Stimulated activated effector memory CD8-positive, alpha-beta T cell treated with anti-CD3 and anti-CD28 coated beads, Interleukin-12 subunit alpha, Interleukin-12 subunit beta, amount 100 ng/mL, for 72 hours (primary cell): ENCODE results near the gene SPTBN4.
"Not testable (repeated sequence)": the region's sequence is repeated elsewhere in the genome, so short reads cannot be mapped to it uniquely, and the experiment has no call there.

Experiments used
- ATAC-seq: fragments of 150-1000 bp; cut with Tn5 transposase; 2 replicates; pipeline ENCODE4 v1.10.0; 2021
- DNase-seq, 2 donors: peaks; one replicate each; pipeline ENCODE4 v3.0.0; 2021 to 2022; ENCODE audit warnings: low spot score in 2 of 2
- H3K27ac Mint-ChIP-seq: one replicate; pipeline ENCODE4 v1.8.0; 2022; ENCODE audit warnings: mild to moderate bottlenecking, mixed read lengths
- H3K36me3 Mint-ChIP-seq: one replicate; pipeline ENCODE4 v1.8.0; 2022; ENCODE audit warnings: mild to moderate bottlenecking, mixed read lengths
- H3K4me1 Mint-ChIP-seq: one replicate; pipeline ENCODE4 v1.8.0; 2022; ENCODE audit warnings: mixed read lengths
- H3K4me3 Mint-ChIP-seq: one replicate; pipeline ENCODE4 v1.8.0; 2022; ENCODE audit warnings: mild to moderate bottlenecking, mixed read lengths
- H3K9me3 Mint-ChIP-seq: one replicate; pipeline ENCODE4 v1.8.0; 2022; ENCODE audit warnings: mixed read lengths

SPTBN4 gene

DNA sequence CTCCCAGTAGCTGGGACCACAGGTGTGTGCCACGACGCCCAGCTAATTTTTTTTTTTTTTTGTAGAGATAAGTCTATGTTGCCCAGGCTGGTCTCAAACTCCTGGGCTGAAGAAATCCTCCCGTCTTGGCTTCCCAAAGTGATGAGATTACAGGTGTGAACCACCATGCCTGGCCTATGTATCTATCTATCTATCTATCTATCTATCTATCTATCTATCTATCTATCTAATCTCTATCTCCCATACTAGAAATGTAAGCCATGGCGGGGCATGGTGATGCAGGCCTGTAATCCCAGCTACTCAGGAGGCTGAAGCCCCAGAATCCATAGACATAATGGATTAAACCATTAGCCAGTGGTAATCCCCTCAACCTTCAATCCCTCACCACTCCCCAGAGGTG is 16.1 kb upstream of the SPTBN4 start:
- H3K36me3 Mint-ChIP-seq, result peaks cover 14% of the 10 kb centered on the region
- ATAC-seq (no peak), DNase-seq (no peak)
- no peak overlapping the region for H3K27ac Mint-ChIP-seq
- H3K4me1 Mint-ChIP-seq, result no peaks in the 10 kb centered on the region
- no peaks in the 10 kb centered on the region for H3K9me3 Mint-ChIP-seq
- H3K4me3 Mint-ChIP-seq, result no peak overlapping the region

DNA sequence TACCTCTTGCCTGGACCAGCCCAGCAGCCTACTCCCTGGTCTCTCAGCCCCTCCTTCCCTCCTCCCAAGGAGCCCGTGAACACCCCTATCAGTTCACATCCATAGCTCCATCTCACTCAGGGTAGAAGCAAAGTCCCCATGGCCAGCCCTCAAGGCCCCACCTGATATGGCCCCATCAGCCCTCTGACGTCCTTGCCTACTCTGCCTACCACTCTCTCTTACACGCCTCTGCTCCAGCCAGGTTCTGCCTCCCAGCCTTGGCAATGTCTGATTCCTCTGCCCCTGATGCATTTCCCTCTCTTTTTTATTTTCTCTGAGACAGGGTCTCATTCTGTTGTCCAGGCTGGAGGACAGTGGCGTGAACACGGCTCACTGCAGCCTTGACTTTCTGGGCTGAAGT is 14.8 kb upstream of the SPTBN4 start:
- DNase-seq (no peak), ATAC-seq (no peak)
- no peaks in the 10 kb centered on the region for H3K9me3 Mint-ChIP-seq
- no peak overlapping the region for H3K4me3 Mint-ChIP-seq
- no peaks in the 10 kb centered on the region for H3K4me1 Mint-ChIP-seq
- peaks cover 14% of the 10 kb centered on the region for H3K36me3 Mint-ChIP-seq
- H3K27ac Mint-ChIP-seq, result no peak overlapping the region

DNA sequence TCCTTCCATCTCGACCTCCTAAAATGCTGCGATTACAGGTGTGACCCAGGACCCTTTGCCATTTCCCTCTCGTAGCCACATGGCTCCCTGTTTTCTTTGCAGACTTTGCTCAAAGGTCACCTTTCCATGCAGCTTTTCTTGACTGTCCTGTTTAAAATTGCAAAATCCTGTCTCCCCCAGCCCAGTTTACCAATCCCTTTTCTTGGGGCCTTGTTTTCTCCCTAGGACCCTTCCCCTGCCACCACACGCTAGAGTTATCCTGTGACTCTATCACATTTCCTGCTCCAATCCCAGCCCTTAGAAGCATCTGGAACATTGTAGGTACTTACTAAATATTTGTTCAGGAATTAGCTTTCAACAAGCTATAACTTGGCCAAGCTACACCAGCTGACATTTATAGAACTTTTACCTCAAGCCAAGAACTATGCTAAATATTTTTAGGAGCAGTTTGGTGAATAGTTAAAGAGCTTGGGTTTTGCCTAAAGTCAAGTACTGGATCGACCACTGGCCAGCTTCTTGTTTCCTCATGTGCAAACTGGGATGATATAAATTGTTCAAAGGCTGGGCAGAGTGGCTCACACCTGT is 13.6 kb upstream of the SPTBN4 start:
- no peak overlapping the region for H3K4me3 Mint-ChIP-seq
- DNase-seq (no peak), ATAC-seq (no peak)
- no peaks in the 10 kb centered on the region for H3K9me3 Mint-ChIP-seq
- no peaks in the 10 kb centered on the region for H3K4me1 Mint-ChIP-seq
- no peak overlapping the region for H3K27ac Mint-ChIP-seq
- H3K36me3 Mint-ChIP-seq, result peaks cover 10% of the 10 kb centered on the region

DNA sequence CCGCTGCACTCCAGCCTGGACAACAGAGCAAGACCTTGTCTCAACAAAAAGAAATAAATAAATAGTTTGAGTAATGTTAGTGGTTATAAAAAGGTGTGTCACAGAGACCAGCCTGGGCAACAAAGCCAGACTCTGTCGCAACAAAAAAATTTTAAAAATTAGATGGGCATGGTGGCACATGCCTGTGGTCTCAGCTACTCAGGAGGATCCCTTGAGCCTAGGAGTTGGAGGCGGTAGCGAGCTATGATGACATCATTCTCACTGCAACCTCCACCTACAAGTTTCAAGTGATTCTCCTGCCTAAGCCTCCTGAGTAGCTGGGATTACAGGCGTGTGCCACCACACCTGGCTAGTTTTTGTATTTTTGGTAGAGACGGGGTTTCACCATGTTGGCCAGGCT is 12.9 kb upstream of the SPTBN4 start:
- not testable (repeated sequence) for DNase-seq, H3K36me3 Mint-ChIP-seq, ATAC-seq, H3K4me3 Mint-ChIP-seq, H3K4me1 Mint-ChIP-seq, H3K9me3 Mint-ChIP-seq, H3K27ac Mint-ChIP-seq

DNA sequence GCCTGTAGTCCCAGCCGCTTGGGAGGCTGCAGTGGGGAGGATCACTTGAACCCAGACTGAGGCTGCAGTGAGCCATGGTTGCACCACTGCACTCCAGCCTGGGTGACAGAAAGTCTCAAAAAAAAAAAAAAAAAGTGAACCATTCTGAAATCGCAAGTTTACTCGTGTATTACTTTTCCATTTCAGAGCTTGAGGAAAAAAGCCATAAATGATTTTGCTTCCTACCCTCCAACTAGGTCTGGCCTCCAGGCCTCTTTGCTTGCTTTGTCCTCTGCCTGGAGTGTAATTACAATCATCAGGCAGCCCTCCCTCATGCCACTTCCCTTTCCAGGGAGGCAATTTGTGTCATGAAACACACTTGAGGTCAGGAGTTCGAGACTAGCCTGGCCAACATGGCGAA is 9.8 kb upstream of the SPTBN4 start:
- Mint-ChIP-seq H3K9me3 (no peaks in the 10 kb centered on the region), H3K4me1 (peaks cover 11% of the 10 kb centered on the region), H3K36me3 (no peaks in the 10 kb centered on the region), H3K27ac (no peak overlapping the region), H3K4me3 (no peak overlapping the region)
- DNase-seq, result no peak
- ATAC-seq, result no peak

DNA sequence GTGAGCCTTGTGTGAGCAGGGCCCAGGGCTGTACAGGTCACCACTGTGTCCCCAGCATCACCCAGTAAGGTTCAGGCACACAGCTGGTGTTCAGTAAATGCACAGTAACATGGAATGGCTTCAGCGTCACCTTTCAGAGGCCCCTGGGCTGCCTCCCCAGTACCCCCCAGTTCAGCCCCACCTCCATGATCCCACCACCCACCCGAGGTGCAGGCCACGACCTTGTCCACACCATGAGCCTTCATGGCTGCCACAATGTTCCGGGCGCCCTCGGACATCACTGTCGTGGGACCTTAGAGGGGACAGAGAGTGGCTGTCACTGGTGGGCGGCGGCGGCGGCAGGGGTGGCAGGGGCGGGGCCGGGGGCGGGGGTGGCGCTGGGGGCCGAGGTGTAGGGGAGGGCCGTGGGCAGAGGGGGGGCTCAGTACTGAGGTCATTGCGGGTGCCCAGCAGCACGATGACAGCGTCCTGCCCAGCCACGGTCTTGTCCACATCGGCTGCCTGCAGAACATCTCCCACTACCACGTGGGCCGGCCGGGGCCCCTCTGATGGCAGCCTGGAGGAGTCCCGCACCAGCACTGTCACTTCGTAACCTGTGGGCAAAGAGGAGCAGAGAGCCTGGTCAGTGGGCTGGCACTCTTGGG is 8.7 kb upstream of the SPTBN4 start:
- no peak for DNase-seq
- Mint-ChIP-seq H3K4me3 (no peak overlapping the region), H3K36me3 (no peaks in the 10 kb centered on the region), H3K27ac (no peak overlapping the region), H3K9me3 (no peaks in the 10 kb centered on the region), H3K4me1 (peaks cover 15% of the 10 kb centered on the region)
- no peak for ATAC-seq

DNA sequence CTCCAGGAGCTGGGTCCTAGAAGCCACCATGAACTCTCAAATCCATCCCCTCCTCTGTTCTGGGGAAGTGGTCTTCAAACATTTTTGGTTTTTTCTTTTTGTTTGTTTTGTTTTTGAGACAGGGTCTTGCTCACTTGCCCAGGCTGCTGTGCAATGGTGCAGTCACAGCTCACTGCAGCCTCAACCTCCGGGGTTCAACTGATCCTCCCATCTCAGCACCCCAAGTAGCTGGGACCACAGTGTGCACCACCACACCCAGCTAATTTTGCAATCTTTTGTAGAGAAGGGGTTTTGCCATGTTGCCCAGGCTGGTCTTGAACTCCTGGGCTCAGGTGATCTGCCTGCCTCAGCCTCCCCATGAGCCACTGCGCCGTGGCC is 8.2 kb upstream of the SPTBN4 start:
- Mint-ChIP-seq H3K27ac (no peak overlapping the region), H3K9me3 (no peaks in the 10 kb centered on the region), H3K4me3 (no peak overlapping the region), H3K4me1 (peaks cover 17% of the 10 kb centered on the region), H3K36me3 (no peaks in the 10 kb centered on the region)
- ATAC-seq (no peak), DNase-seq (no peak)

DNA sequence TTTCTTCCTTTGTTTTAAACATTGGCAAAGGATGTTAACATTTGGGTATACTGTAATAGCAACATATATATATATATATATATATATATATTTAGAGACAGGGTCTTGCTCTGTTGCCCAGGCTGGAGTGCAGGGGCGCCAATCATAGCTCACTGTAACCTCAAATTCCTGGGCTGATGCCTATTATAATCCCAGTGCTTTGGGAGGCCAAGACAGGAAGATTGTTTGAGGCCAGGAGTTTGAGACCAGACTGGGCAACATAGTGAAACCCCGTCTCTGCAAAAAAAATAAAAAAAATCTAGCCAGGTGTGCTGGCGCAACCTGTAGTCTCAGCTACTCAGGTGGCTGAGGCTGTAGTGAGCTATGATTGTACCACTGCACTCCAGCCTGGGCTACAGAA is 6.6 kb upstream of the SPTBN4 start:
- Mint-ChIP-seq H3K4me3 (no peak overlapping the region), H3K9me3 (no peaks in the 10 kb centered on the region), H3K27ac (no peak overlapping the region)

DNA sequence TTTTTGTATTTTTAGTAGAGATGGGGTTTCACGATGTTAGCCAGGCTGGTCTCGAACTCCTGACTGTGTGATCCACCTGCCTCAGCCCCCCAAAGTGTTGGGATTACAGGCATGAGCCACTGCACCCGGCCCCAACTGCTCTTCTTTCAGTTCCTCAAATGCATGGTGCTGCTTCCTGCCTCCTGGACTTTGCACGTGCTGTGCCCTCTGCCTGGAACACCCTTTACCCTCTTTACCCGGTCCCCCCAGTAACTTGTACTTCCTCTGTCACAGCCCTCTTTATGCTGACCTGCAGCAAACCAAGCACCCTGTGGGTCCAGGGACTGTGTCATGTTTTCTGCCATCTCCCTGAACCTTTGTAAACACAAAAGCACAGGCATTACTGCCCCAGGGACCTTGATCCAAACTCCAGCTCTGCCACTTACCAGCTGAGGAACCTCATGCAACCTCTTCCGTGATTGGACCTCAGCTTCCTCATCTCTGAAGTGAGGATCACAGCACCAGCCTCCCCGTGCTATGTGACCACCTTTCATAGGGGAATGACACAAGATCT is 5.1 kb upstream of the SPTBN4 start:
- Mint-ChIP-seq H3K4me3 (no peak overlapping the region), H3K4me1 (peaks cover 43% of the 10 kb centered on the region), H3K27ac (no peak overlapping the region)

More for the DNA sequence above, 6.6 kb upstream of the SPTBN4 start:
- Mint-ChIP-seq H3K36me3 (no peaks in the 10 kb centered on the region), H3K4me1 (peaks cover 27% of the 10 kb centered on the region)
- DNase-seq, result no peak
- ATAC-seq, result no peak

DNA sequence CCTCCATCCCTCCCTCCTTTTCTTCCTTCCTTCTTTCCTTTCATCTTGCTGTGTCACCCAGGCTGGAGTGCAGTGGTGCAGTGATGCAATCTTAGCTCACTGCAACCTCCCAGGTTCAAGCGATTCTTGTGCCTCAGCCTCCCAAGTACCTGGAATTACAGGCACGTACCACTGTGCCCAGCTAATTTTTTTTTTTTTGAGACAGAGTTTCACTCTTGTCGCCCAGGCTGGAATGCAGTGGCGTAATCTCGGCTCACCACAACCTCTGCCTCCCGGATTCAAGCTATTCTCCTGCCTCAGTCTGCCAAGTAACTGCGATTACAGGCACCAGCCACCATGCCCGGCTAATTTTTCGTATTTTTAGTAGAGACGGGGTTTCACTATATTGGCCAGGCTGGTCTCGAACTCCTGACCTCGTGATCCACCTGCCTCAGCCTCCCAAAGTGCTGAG is 3.2 kb upstream of the SPTBN4 start:
- not testable (repeated sequence) for H3K9me3 Mint-ChIP-seq, H3K27ac Mint-ChIP-seq, ATAC-seq, H3K36me3 Mint-ChIP-seq, DNase-seq
- peaks cover 44% of the 10 kb centered on the region for H3K4me1 Mint-ChIP-seq
- peak overlapping the region; percentile 82 for H3K4me3 Mint-ChIP-seq

More for the DNA sequence above, 5.1 kb upstream of the SPTBN4 start:
- no peak for DNase-seq
- Mint-ChIP-seq H3K36me3 (peaks cover 8% of the 10 kb centered on the region), H3K9me3 (no peaks in the 10 kb centered on the region)
- ATAC-seq, result no peak

DNA sequence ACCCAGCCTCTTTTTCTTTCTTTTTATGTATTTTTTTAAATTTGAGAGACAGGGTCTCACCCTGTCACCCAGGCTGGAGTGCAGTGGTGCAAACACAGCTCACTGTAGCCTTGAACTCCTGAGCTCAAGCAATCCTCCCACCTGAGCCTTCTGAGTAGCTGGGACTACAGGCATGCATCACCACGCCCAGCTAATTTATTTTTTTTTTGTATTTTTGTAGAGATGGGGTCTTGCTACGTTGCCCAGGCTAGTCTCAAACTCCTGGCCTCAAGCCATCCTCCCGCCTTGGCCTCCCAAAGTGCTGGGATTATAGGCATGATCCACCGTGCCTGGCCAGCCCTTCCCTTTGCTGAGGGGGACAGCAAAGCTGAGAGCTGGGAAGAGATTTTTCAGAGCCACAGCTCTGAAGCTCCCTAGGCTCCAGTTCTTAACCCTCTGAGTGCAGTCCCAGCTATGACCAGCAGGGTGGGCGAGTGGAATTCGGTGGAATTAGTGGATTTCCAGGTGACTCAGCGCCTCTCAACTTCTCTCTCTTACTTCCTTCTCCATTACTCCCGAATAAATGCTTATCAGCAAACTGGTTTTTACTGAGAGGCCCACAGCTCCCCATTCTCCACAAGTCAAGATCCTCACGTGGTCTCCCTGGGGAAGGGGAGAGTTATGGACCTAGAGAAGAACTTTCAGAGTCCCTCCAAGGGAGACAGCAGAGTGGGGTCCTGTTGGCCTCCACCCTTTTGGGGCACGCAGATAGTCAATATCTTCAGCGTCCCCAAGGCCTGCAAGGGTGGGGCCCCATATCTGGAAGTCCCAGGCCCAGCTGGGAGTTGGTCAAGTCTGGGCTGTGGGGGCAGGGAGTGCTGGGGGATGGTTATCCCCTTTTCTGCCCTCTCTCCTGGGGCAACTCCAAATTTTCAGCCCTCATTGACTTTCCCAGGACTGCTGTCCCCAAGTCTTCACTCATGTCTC is 2.5 kb upstream of the SPTBN4 start:
- Mint-ChIP-seq H3K9me3 (no peaks in the 10 kb centered on the region), H3K4me3 (peak overlapping the region; percentile 82), H3K4me1 (peaks cover 44% of the 10 kb centered on the region), H3K36me3 (peaks cover 8% of the 10 kb centered on the region), H3K27ac (peak overlapping the region; percentile 95)
- DNase-seq, result peak; percentile 55 to 85
- ATAC-seq, result no peak

DNA sequence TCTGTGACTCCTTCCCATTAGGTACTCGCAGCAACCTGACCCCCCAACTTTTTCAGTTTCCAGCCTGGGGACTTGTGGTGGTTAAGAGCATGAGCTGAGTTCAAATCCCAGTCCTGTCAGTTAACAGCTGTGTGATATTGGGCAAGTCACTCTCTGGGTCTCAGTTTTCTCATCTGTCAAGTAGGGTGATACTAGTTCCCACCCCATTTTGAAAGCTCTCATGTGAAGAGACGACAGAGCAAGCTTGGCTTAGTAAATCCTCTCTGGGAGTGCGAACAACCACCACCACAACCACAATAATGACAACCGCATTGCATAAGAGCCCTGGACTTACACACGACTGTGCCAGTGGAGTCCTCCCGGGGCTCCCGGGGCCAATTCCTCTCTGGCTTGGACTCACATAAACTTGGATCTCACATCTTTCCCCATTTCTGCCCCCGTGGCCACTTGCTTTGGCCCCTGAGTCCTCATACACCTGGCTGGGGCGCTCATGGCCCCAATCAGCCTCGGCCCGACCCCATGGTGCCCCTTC is 1.7 kb upstream of the SPTBN4 start:
- peak overlapping the region; percentile 95 for H3K27ac Mint-ChIP-seq
- H3K9me3 Mint-ChIP-seq, result no peaks in the 10 kb centered on the region
- DNase-seq (no peak), ATAC-seq (no peak)
- H3K4me1 Mint-ChIP-seq, result peaks cover 44% of the 10 kb centered on the region
- H3K36me3 Mint-ChIP-seq, result peaks cover 8% of the 10 kb centered on the region
- H3K4me3 Mint-ChIP-seq, result peak overlapping the region; percentile 82

DNA sequence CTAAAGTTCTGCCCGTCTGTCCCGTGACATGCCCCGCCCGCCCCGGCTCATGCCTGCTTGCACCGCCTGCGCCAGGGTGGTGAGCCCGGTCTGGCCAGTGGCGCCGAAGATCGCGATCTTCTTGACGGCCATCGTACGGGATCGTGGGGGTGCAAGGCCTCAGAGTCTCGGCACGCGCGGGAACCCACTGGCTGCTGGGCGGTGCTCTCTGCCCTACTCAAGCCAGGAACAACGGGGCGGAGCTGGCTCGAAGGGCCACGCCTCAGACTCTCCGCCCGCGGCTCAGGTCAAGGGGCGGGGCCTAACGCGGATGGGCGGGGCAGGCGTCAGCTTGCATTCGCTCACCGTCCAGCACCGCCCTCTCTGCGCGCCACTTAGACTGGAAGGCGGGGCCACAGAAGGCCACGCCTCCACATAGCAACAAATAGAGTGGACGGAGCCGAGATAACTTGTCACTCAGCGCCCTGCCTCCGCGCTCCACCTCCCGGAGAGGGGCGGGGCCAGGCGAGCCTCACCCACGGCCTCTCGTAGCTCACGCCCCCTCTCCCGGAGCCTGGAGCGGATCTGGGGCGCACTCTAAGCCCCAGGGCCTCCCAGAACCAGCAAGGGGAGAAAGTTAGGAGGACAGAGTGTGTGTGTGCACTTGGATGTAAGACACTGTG is 1.1 kb upstream of the SPTBN4 start, which contains the start of gene BLVRB:
Gene BLVRB, minus strand, starts transcription at position 189 of the 662 bp plus-strand sequence. Its CDS starts 57 bp downstream, at position 132.
- H3K4me3 Mint-ChIP-seq, result peak within 1 kb of the TSS; percentile 82
- peak within 1 kb of the TSS; percentile 95 for H3K27ac Mint-ChIP-seq
- ATAC-seq (peak; percentile 79), DNase-seq (peak; percentile 99 to 100)
- peaks cover 8% of the 10 kb centered on the region for H3K36me3 Mint-ChIP-seq
- H3K4me1 Mint-ChIP-seq, result peaks cover 44% of the 10 kb centered on the region
- H3K9me3 Mint-ChIP-seq, result no peaks in the 10 kb centered on the region

DNA sequence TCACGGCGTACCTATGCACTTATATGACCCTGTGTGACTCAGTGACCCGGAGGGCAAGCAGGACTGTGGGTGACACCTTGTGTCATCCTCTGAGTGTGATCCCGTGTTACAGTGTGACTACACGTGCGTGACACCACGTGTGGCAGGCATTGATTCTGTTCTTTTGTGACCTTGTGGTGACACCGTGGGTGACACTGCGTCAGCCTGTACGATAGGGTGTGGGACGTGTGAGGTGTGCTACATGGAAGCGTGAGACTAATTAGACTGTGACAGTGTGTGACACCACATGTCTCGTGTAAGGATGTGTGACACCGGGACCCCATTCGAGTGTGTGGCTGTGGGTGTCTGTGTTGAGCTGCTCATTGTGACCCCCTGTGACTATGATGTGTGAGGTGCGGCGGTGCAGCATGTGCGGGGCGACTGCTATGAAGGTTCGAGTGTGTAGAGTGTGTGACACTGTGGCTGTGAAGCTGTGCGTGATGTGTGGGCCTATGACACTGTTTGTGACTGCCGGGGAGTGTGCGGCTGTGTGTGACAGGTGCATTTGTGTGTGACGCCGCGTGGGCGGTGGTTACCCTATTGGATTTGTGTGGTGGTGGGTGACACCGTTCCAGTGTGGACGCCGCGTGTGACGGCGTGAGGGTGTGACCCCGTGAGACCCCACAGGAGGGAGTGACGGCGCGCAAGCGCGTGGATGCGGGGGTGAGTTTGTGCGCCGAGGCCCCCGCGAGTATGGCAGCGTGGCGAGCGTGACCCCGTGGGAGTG is 399 bp upstream of the SPTBN4 start:
- ATAC-seq (peak; percentile 88), DNase-seq (no peak)
- H3K9me3 Mint-ChIP-seq, result no peaks in the 10 kb centered on the region
- peak overlapping the region; percentile 82 for H3K4me3 Mint-ChIP-seq
- H3K4me1 Mint-ChIP-seq, result peaks cover 40% of the 10 kb centered on the region
- peak overlapping the region; percentile 95 for H3K27ac Mint-ChIP-seq
- H3K36me3 Mint-ChIP-seq, result peaks cover 8% of the 10 kb centered on the region
